Measurements from ENCODE around the gene URB2. TPM values are rescaled to one million over a fixed set of nuclear protein-coding genes. Genes with fewer than 3 reads are reported as not detected.

Gene URB2
- total RNA-seq (2013; cell fraction: nucleolus; rRNA removed) = 26.6 and 28.7 TPM in 2 replicates
- total RNA-seq (2014; rRNA removed) (22.3 and 22.9 TPM in 2 replicates), total RNA-seq (2014; rRNA removed; fragmentation: Illumina TruSeq; extraction: Trizol) (16.6 and 18.4 TPM in 2 replicates), total RNA-seq (2021) (22.3 and 24.0 TPM in 2 replicates), polyA plus RNA-seq (2011; rRNA removed) (9.6 and 13.6 TPM in 2 replicates), polyA plus RNA-seq (2014; fragmentation: Illumina TruSeq; extraction: Trizol) (12.2 and 14.3 TPM in 2 replicates), polyA plus RNA-seq (2014; fragmentation: Nextera tagmentation; extraction: Ambion mirVana) (1 to 10 TPM; 2.7 to 3.6 TPM), polyA plus RNA-seq (2014; rRNA removed) (15.5 and 16.2 TPM in 2 replicates), polyA plus RNA-seq (2016; fragmentation: Nextera tagmentation; extraction: Ambion mirVana) (10 to 100 TPM; 18.4 to 19.6 TPM), polyA minus RNA-seq (2011; rRNA and poly(A)+ RNA removed) (31.2 and 33.8 TPM in 2 replicates), Bru-seq, nascent RNA (percentile 72 among the genes with signal in this experiment), BruChase-seq, experiment 1, labeled RNA remaining after a 6-hour chase (percentile 68 among the genes with signal in this experiment), BruChase-seq, experiment 2, labeled RNA remaining after a 2-hour chase (percentile 81 among the genes with signal in this experiment)
- 4.6 TPM for polyA plus RNA-seq (2011; ENCODE audit: low read depth)
- 12.8 and 15.0 TPM in 2 replicates for polyA plus RNA-seq (2011; cell fraction: cytosol; rRNA removed)
- polyA plus RNA-seq (2011; cell fraction: nucleus; rRNA removed) = 12.9 and 15.1 TPM in 2 replicates
- 5.8 and 6.1 TPM in 2 replicates for polyA plus RNA-seq (2012)
- 10.6 and 11.2 TPM in 2 replicates for polyA minus RNA-seq (2011; cell fraction: cytosol; rRNA and poly(A)+ RNA removed)
- polyA minus RNA-seq (2011; cell fraction: nucleus; rRNA and poly(A)+ RNA removed) = 14.6 and 32.5 TPM in 2 replicates
- long read RNA-seq, experiment 1, full-length matches to known transcripts = 2 of 6 reads
- long read RNA-seq, experiment 1, partial matches to known transcripts = 1 of 6 reads
- long read RNA-seq, experiment 1, other reads (novel, unspliced or antisense) = 3 of 6 reads
- long read RNA-seq, experiment 2, partial matches to known transcripts = 23 of 31 reads
- long read RNA-seq, experiment 2, other reads (novel, unspliced or antisense) = 8 of 31 reads

GRCh38 chr1:229625915-229626831, at the start of gene URB2, which contains the start of gene TAF5L:
TSS of gene URB2 (plus strand) at chr1:229626247. CDS start at chr1:229627634, 1,387 bp downstream.
TSS of gene TAF5L (minus strand) at chr1:229626122. CDS start at chr1:229614482, 11,640 bp downstream.
- ChIA-PET CTCF (interaction anchor here (0.6 to 3.8 kb wide), 6 partner anchors 67 to 368 kb away, joined by 3 to 22 read pairs (median 6); partner anchors contain the start of gene ABCB10), SMC1A (ENCODE audit: uncharacterized antibody, unreplicated experiment) (interaction anchor here (0.5 to 1.8 kb wide), 3 partner anchors 10 to 67 kb away, joined by 3 to 8 read pairs (median 7); partner anchors contain the start of gene ABCB10), RAD21 (ENCODE audit: unreplicated experiment) (interaction anchor here (1.3 to 3.5 kb wide), 3 partner anchors 67 to 69 kb away, joined by 4 to 25 read pairs (median 4); partner anchors contain the start of gene ABCB10), POLR2A (interaction anchor here (1.0 to 4.4 kb wide), 3 partner anchors 9 to 68 kb away, joined by 3 to 33 read pairs (median 3); partner anchors contain the start of gene ABCB10)
- in situ Hi-C loops (cut with MboI) = loop anchor here (5.0 kb wide), 1 partner anchor 64 kb away; no protein-coding TSS in a partner anchor
- FAIRE-seq (no peak), DNase-seq (ENCODE audit: low read depth, low spot score) (peak; percentile 38), ATAC-seq (peak; percentile 93)
- no TSS peak for BruUV-seq (replicated peaks)
- Histone ChIP-seq H3K27ac (ENCODE audit: control insufficient read depth, insufficient read depth) (peak within 1 kb of the TSS; percentile 62), H3K27me3 (replicated peaks in 1 of 2; ENCODE audit: control insufficient read depth in 2 of 2, insufficient read depth in 2 of 2, low read length in 1 of 2) (no peaks in the 10 kb centered on the region), H3K4me3 (peak within 1 kb of the TSS; percentile 99), H3K4me2 (ENCODE audit: control insufficient read depth, insufficient read depth) (peak within 1 kb of the TSS; percentile 89), H3K36me3 (ENCODE audit: control insufficient read depth in 2 of 2, insufficient read depth in 2 of 2, low read length in 1 of 2) (peaks cover 0 to 3% of the 10 kb centered on the region in 2 experiments; a peak in 2 of 4 replicates), H2AFZ (ENCODE audit: control insufficient read depth, low read depth, low read length) (peak within 1 kb of the TSS; percentile 47), H3K4me1 (ENCODE audit: control insufficient read depth, insufficient read depth, low read length) (peaks cover 12% of the 10 kb centered on the region), H3K9ac (ENCODE audit: control insufficient read depth, insufficient read depth, low read length) (peak within 1 kb of the TSS; percentile 84), H3K9me3 (replicated peaks; ENCODE audit: control insufficient read depth, insufficient read depth, low read length) (no peaks in the 10 kb centered on the region), H3K79me2 (ENCODE audit: control insufficient read depth, insufficient read depth, low read length) (peaks cover 83% of the 10 kb centered on the region), H4K20me1 (ENCODE audit: control insufficient read depth, insufficient read depth) (no peaks in the 10 kb centered on the region)
- 1% methylated on average over 66 of the region's 97 CpGs for WGBS (ENCODE audit: insufficient coverage, insufficient replicate concordance, low lambda C conversion rate, missing lambda C conversion rate)
- intact Hi-C loops (cut with micrococcal nuclease; ENCODE audit: unreplicated experiment) = loop anchor here (1.0 kb wide), 2 partner anchors 67 to 484 kb away; no protein-coding TSS in a partner anchor
- no peak for TF ChIP-seq RAD21 (IDR thresholded peaks at IDR 0.05; ENCODE audit: insufficient read depth, low read depth, low read length)
- peak; percentile 77 to 95; a peak in 2 of 3 replicates for TF ChIP-seq EGR1 (IDR thresholded peaks at IDR 0.05; ENCODE audit: borderline replicate concordance in 1 of 2, low read depth in 2 of 2, low read length in 2 of 2)
- TF ChIP-seq SMARCA5 (IDR thresholded peaks at IDR 0.05) = 0 out of 2 replicates have a peak, but pooled peaks have one; percentile 36
- peak; percentile 74; the same call in 1 of the 2 replicates for TF ChIP-seq GATAD2B (conservative IDR thresholded peaks at IDR 0.05; ENCODE audit: low read depth)
- TF ChIP-seq RCOR1 (conservative IDR thresholded peaks at IDR 0.05; ENCODE audit: low read depth, low read length) = no peak
- TF ChIP-seq IRF5 (IDR thresholded peaks at IDR 0.05; ENCODE audit: borderline replicate concordance) = no peak
- TF ChIP-seq CREM (IDR thresholded peaks at IDR 0.05; ENCODE audit: low read depth) = no peak; the same call in 1 of the 2 replicates
- TF ChIP-seq, protein P1, sequence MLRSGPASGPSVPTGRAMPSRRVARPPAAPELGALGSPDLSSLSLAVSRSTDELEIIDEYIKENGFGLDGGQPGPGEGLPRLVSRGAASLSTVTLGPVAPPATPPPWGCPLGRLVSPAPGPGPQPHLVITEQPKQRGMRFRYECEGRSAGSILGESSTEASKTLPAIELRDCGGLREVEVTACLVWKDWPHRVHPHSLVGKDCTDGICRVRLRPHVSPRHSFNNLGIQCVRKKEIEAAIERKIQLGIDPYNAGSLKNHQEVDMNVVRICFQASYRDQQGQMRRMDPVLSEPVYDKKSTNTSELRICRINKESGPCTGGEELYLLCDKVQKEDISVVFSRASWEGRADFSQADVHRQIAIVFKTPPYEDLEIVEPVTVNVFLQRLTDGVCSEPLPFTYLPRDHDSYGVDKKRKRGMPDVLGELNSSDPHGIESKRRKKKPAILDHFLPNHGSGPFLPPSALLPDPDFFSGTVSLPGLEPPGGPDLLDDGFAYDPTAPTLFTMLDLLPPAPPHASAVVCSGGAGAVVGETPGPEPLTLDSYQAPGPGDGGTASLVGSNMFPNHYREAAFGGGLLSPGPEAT (IDR thresholded peaks at IDR 0.05; ENCODE audit: low read depth) = 0 out of 2 replicates have a peak, but pooled peaks have one; percentile 32
- TF ChIP-seq FOS (IDR thresholded peaks at IDR 0.05; ENCODE audit: borderline replicate concordance, extremely low read depth, insufficient read length) = no peak
- TF ChIP-seq, protein P2, sequence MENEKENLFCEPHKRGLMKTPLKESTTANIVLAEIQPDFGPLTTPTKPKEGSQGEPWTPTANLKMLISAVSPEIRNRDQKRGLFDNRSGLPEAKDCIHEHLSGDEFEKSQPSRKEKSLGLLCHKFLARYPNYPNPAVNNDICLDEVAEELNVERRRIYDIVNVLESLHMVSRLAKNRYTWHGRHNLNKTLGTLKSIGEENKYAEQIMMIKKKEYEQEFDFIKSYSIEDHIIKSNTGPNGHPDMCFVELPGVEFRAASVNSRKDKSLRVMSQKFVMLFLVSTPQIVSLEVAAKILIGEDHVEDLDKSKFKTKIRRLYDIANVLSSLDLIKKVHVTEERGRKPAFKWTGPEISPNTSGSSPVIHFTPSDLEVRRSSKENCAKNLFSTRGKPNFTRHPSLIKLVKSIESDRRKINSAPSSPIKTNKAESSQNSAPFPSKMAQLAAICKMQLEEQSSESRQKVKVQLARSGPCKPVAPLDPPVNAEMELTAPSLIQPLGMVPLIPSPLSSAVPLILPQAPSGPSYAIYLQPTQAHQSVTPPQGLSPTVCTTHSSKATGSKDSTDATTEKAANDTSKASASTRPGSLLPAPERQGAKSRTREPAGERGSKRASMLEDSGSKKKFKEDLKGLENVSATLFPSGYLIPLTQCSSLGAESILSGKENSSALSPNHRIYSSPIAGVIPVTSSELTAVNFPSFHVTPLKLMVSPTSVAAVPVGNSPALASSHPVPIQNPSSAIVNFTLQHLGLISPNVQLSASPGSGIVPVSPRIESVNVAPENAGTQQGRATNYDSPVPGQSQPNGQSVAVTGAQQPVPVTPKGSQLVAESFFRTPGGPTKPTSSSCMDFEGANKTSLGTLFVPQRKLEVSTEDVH (IDR thresholded peaks at IDR 0.05; ENCODE audit: low read depth, partially characterized antibody) = no peak

Data from GM12878 (cell line).